Osteocyte (in vitro differentiated cells): Measurements from ENCODE around the gene TSPAN13. TPM values are rescaled to one million over a fixed set of nuclear protein-coding genes. Genes with fewer than 3 reads are reported as not detected.
"Not testable (repeated sequence)": the region's sequence is repeated elsewhere in the genome, so short reads cannot be mapped to it uniquely, and the experiment has no call there.

ENCODE experiments used
- DNase-seq: peaks from one replicate; pipeline ENCODE4 v3.0.0; 2021; ENCODE audit warnings: mixed read lengths; ENCODE audit not compliant: unreplicated experiment; ENCODE audit errors: extremely low spot score
- H3K27ac Mint-ChIP-seq: one replicate; pipeline ENCODE4 v1.8.0; 2021; ENCODE audit warnings: mild to moderate bottlenecking, mixed read lengths; ENCODE audit not compliant: unreplicated experiment
- H3K27me3 Mint-ChIP-seq: one replicate; pipeline ENCODE4 v1.8.0; 2021; ENCODE audit warnings: mixed read lengths; ENCODE audit not compliant: unreplicated experiment
- H3K36me3 Mint-ChIP-seq: one replicate; pipeline ENCODE4 v1.8.0; 2021; ENCODE audit warnings: mixed read lengths; ENCODE audit not compliant: unreplicated experiment
- H3K4me1 Mint-ChIP-seq: one replicate; pipeline ENCODE4 v1.8.0; 2021; ENCODE audit warnings: mixed read lengths; ENCODE audit not compliant: unreplicated experiment
- H3K4me3 Mint-ChIP-seq: one replicate; pipeline ENCODE4 v1.8.0; 2021; ENCODE audit warnings: mild to moderate bottlenecking, moderate library complexity, mixed read lengths; ENCODE audit not compliant: unreplicated experiment
- H3K9me3 Mint-ChIP-seq: one replicate; pipeline ENCODE4 v1.8.0; 2021; ENCODE audit warnings: mixed read lengths; ENCODE audit not compliant: unreplicated experiment
- CTCF ChIP-seq: fragments of 200-600 bp; sonication (generic); IDR thresholded peaks from 2 replicates; pipeline ENCODE4 v1.5.0; 2021; ENCODE audit warnings: antibody characterized with exemption, mild to moderate bottlenecking, moderate library complexity
- total RNA-seq: library from RNA; stranded (reverse); gene quantifications from 2 replicates; pipeline ENCODE4 v1.2.1, GENCODE V29; 2021

The TSPAN13 gene
- total RNA-seq, 1 donor from 2014 or later, result 4.9 TPM

GRCh38 chr7:16762177-16762576 lies 8.6 kb downstream of the TSPAN13 start:
- Mint-ChIP-seq H3K4me1 (no peaks in the 10 kb centered on the region), H3K27me3 (no peaks in the 10 kb centered on the region), H3K27ac (no peak overlapping the region), H3K9me3 (no peaks in the 10 kb centered on the region), H3K36me3 (no peaks in the 10 kb centered on the region), H3K4me3 (no peak overlapping the region)
- no peak for TF ChIP-seq CTCF
- no peak for DNase-seq

- Mint-ChIP-seq H3K9me3 (no peaks in the 10 kb centered on the region), H3K4me1 (no peaks in the 10 kb centered on the region), H3K27me3 (no peaks in the 10 kb centered on the region), H3K4me3 (no peak overlapping the region), H3K36me3 (no peaks in the 10 kb centered on the region), H3K27ac (no peak overlapping the region)
- no peak for DNase-seq
- no peak for TF ChIP-seq CTCF
Measured at GRCh38 chr7:16764942-16765341, 11.4 kb downstream of the TSPAN13 start.

- Mint-ChIP-seq H3K36me3 (no peaks in the 10 kb centered on the region), H3K4me3 (no peak overlapping the region), H3K4me1 (peaks cover under 1% of the 10 kb centered on the region), H3K27ac (no peak overlapping the region), H3K27me3 (no peaks in the 10 kb centered on the region), H3K9me3 (no peaks in the 10 kb centered on the region)
- no peak for DNase-seq
- TF ChIP-seq CTCF, result no peak
Measured at GRCh38 chr7:16765436-16765859, 11.9 kb downstream of the TSPAN13 start.

GRCh38 chr7:16769994-16770393 lies 16.4 kb downstream of the TSPAN13 start:
- H3K4me1 Mint-ChIP-seq, H3K27ac Mint-ChIP-seq, DNase-seq, H3K36me3 Mint-ChIP-seq, H3K9me3 Mint-ChIP-seq, H3K27me3 Mint-ChIP-seq, H3K4me3 Mint-ChIP-seq: not testable (repeated sequence)

- Mint-ChIP-seq H3K9me3 (no peaks in the 10 kb centered on the region), H3K27me3 (no peaks in the 10 kb centered on the region), H3K4me3 (no peak overlapping the region), H3K27ac (no peak overlapping the region), H3K4me1 (peaks cover 7% of the 10 kb centered on the region), H3K36me3 (no peaks in the 10 kb centered on the region)
- no peak for TF ChIP-seq CTCF
- DNase-seq, result no peak
Measured at GRCh38 chr7:16770657-16771329, 17.2 kb downstream of the TSPAN13 start.
